WTC11 (cell line): ENCODE measurements around the gene HPS5.

Source experiments
- CREB1 ChIP-seq: sonication (generic); formaldehyde crosslinking; IDR thresholded peaks from 2 replicates; pipeline ENCODE4 v1.8.0; 2023; ENCODE audit warnings: mild to moderate bottlenecking, missing genetic modification reagents
- CTCF ChIP-seq: fragments of 200-600 bp; IDR thresholded peaks from 2 replicates; pipeline ENCODE4 v1.8.0; 2022; ENCODE audit warnings: antibody characterized with exemption
- E2F4 ChIP-seq: sonication (generic); formaldehyde crosslinking; IDR thresholded peaks from 2 replicates; pipeline ENCODE4 v1.8.1; 2022; ENCODE audit warnings: low read depth, mild to moderate bottlenecking, moderate library complexity, missing genetic modification reagents, borderline replicate concordance
- E2F5 ChIP-seq: sonication (generic); formaldehyde crosslinking; IDR thresholded peaks from 2 replicates; pipeline ENCODE4 v1.8.1; 2022; ENCODE audit warnings: mild to moderate bottlenecking, moderate library complexity, missing genetic modification reagents
- FOXJ3 ChIP-seq: sonication (generic); formaldehyde crosslinking; IDR thresholded peaks from 2 replicates; pipeline ENCODE4 v1.9.0; 2021; ENCODE audit warnings: missing genetic modification reagents, mild to moderate bottlenecking, borderline replicate concordance
- NFYB ChIP-seq: sonication (generic); formaldehyde crosslinking; conservative IDR thresholded peaks from 2 replicates; pipeline ENCODE4 v1.8.0; 2022; ENCODE audit warnings: low read depth, missing genetic modification reagents
- USF1 ChIP-seq: sonication (generic); formaldehyde crosslinking; IDR thresholded peaks from 2 replicates; pipeline ENCODE4 v1.8.0; 2022; ENCODE audit warnings: mild to moderate bottlenecking, missing genetic modification reagents
- ZNF138 ChIP-seq: sonication (generic); formaldehyde crosslinking; conservative IDR thresholded peaks from 2 replicates; pipeline ENCODE4 v1.8.1; 2022; ENCODE audit warnings: mild to moderate bottlenecking, moderate library complexity, missing genetic modification reagents
- ZNF232 ChIP-seq: sonication (generic); formaldehyde crosslinking; IDR thresholded peaks from 2 replicates; pipeline ENCODE4 v1.8.0; 2022; ENCODE audit warnings: mild to moderate bottlenecking, missing genetic modification reagents
- ZNF263 ChIP-seq: sonication (generic); formaldehyde crosslinking; IDR thresholded peaks from 2 replicates; pipeline ENCODE4 v1.8.1; 2022; ENCODE audit warnings: low read depth, mild to moderate bottlenecking, moderate library complexity, missing genetic modification reagents

- TF ChIP-seq CREB1 (CRISPR knock-in tag), result no peak
- no peak for TF ChIP-seq CTCF
- no peak for TF ChIP-seq NFYB (CRISPR knock-in tag)
- no peak for TF ChIP-seq ZNF263
- TF ChIP-seq E2F4 (CRISPR knock-in tag), result no peak
- no peak for TF ChIP-seq ZNF232 (CRISPR knock-in tag)
- TF ChIP-seq E2F5 (CRISPR knock-in tag), result no peak
- TF ChIP-seq ZNF138 (CRISPR knock-in tag), result no peak
- TF ChIP-seq USF1 (CRISPR knock-in tag), result no peak
- TF ChIP-seq FOXJ3 (CRISPR knock-in tag), result no peak
Measured at GRCh38 chr11:18320617-18321016, 1.3 kb downstream of the HPS5 start.
